Measurements from ENCODE around the gene GFI1.
A peak's percentile ranks its signal among the peaks of the same experiment; 100 is the strongest.
"Not testable (repeated sequence)": the region's sequence is repeated elsewhere in the genome, so short reads cannot be mapped to it uniquely, and the experiment has no call there.

GFI1 gene

DNA sequence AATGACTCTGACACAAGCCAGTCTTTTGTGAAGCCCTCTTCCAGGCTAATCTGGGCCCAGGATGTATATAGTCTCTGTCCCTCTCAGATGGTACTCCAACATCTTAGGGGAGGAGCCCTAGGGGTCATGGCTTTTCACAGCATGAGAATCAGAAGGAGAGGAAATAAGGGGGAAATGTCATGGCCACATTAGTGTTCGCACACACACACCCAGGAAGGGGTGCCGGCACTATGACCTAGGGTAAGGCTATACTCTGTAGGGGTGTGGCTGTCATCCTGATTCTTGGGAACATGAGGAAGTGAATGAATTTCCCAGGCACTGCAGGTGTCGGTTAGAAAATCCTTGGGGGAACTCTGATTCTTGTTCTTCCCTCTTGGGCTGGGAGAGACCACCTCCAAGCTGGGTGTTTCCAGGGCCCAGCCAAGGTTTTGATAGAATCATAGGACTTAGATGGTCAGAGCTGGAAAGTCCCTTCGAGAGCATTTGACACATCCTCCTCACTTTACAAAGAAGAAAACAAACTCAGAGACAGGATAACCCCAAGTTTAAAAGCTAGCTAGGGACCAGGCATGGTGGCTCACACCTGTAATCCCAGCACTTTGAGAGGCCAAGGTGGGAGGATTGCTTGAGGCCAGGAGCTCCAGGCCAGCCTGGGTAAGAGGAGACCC, 22.0 kb downstream of the GFI1 start:
- DNase-seq = no peak

DNA sequence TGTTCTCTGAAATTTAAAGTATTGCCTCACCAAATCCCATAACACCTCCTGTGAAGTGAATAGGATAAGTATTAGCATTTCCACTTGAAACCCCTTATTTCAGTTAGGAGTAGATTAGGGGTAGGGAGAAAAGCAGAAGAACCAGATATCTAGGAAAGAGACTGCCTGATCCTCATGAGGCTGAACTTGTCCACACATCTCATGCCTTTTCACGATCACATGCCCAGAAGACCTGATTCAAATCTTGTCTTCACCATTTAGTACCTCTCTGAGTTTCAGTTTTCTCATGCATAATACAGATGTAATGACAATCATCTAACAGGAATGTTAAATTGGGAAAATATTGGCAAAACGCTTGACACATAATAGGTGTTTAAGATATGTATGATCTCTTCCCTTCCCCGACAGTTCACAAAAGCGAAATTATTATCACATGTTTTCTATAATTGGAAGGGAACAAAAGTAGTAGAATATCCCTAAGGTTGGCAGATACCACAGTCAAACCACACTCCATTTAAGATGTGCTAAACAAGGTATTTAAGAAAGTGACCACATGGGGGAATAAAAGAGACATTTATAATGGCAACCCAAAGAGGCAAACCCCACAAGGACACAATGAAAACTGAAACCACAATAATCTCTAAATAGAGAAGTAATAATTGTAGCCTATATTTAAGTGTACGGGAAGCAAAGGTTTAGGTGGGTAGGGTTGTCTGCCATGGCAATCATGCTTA, 25.2 kb downstream of the GFI1 start:
- DNase-seq = peak; percentile 37

DNA sequence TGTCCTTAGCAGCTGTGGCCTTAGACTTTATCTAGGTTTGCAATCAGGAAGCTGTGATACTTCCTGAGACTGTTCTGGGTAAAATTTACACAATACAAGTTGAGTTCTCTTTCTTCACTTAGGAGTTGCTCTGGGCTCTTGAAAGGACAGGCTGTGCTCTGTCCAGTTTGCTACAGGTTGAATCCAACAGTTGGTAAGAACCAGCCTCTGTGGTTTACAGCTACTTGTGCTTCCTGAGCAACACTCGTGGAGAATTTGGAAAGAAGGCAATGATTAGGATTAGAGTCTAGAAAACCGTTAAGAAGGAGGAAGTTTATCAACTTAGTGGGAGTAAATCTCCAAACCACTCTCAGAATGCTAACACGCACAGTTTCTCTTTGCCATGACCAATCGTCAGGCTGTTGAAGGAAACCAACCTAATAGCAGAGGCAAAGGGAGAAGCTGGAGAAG, 26.8 kb downstream of the GFI1 start:
- peak; percentile 95 for DNase-seq

DNA sequence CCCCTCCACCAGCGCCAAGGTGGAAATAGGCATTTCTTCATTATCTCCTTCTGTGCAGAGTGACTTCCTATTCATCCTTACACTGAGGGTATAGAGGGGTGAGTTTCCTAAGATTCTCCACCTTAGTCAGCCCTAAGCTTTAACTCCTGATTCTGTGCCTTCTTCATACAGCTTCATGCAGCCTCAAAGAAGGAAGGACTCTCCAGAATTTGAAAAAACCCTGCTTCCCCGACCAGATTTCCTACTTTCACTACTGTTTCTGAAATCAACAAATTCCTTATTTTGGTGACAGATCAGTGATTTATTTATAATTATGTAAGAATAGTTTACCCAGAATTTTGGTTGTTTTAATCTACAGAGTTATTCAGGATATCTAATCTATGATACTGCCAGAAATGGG, 28.6 kb downstream of the GFI1 start:
- no peak for DNase-seq

DNA sequence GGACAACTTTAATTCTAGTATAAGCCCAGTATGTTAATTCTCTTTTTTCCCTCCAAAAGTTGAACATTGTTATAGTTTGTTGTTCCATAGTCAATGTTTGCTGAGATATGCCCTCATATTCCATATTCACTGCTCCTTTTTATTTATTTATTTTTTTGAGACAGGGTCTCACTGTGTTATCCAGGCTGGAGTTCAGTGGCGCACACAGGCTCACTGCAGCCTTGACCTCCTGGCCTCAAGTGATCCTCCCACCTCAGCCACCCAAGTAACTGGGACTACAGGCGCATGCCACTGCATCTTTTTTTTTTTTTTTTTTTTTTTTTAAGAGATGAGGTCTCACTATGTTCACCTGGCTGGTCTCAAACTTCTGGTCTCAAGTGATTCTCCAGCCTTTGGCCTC, 38.7 kb downstream of the GFI1 start:
- no peak for DNase-seq

DNA sequence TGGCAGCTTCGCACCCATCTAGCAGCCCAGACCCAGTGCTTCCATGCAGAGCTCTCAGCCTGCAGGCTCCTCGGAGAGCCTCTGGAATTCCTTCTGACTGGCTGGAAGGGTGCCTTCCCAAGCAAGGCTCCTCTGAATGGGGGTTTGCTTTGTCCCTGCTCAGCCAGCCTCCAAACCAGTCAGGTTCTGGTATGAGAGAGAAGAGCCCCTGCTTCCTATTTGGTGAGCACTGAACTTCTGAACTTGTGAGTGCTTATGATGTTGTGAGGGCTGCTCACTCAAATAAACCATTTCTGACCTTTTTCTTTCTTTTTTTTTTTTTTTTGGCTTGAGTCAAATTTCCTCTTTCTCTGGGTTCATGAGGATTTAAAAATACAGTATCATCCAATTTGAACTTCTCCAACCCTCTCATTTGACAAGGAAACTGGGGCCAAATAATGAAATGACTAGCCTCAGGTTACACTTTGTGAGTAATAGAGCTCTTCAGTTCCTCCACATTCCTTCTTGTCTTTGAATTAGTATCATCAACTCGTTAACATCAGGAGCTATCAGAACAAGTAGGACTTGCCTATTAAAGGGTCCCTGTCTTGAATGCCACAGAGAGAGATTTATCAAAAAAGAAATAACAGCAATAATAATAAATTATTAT, 39.6 kb downstream of the GFI1 start:
- DNase-seq = no peak

DNA sequence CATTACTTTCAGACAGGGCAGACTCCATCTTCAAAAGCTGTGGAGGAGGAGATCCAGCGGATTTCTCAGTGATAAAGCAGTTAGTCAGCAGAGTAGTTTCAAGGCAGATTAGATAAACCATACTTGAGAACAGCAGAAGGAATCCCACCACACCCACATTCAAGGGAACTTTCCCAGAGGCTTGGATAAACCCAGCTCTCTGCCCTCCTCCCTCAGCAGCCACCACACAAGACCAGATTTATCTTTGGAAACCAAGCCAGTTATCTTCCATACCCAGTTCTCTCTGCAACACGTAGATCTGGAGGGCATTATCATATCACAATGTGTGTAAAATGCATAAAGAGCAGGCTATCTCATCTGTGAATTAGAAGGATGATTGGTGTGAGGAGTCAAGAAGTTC, 40.2 kb downstream of the GFI1 start:
- no peak for DNase-seq

DNA sequence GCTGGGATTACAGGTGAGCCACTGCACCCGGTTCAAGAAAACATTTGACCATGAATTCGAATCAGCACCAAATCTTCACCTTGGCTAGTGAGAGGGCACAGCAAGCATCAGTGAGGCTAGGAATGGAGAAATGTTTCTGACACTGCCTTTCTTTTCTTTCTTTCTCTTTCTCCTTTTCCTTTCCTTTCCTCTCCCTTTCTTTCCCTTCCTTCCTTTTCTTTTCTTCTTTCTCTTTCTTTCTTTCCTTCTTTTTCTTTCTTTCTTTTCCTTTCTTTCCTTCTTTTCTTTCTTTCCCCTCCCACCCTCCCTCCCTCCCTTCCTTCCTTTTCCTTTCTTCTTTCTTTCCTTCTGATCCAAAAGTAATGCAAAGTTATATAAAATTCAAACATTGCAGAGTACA, 40.9 kb downstream of the GFI1 start:
- DNase-seq = no peak

DNA sequence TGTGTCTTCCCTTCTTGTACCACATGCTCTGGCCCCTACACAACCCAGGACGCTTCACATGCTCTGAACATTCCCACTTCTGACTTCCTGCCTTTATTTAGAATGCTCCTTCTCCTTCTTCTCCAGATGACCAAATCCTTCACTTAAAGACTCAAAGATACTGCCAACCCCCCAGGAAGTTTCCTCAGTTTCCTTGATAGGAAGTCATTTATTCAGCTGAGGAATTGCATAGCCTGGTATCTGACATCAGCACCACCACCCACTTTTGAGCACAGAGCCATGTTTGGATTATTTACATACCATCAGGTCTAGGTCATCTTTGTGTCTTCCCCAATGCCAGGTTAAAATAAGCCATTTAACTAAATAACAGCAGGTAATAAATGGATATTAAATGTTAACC, 42.4 kb downstream of the GFI1 start:
- DNase-seq = no peak

DNA sequence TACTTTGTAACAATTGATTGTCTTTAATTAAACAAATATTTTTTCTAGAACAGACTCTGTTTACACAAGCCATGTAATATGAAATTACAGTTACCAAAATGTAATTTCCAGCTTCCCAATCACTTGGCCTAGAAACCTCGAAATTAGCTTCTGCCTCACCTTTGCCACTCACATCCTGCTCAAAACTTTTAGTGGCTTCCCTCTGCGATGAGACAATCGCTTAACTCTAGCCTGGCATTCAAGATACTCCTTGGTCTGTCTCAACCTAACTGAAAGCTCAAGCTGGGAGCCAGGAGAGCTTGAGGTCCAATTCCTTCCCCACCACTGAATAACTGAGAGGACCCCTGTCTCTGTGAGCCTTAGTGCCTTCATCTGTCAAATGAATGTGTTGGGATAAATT, 42.8 kb downstream of the GFI1 start:
- DNase-seq = no peak

DNA sequence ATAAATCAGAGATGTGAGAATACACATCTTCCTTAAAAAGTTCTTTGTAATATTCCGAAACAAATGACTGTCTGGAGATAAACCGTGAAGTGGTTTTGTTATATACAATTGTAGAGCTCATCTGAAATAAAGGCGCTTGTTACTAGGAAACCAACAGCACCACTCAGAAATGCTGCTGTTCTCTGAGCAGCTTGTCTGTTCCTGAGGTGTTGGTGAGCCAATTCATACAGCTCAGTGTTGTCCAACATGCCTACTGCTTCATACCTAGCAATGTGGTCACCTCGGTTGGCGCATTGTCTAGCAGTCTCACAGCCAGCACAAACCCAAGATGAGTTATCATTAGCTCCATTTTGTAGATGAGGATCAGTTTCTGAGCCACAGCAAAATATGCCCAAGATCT, 44.4 kb downstream of the GFI1 start:
- no peak for DNase-seq

DNA sequence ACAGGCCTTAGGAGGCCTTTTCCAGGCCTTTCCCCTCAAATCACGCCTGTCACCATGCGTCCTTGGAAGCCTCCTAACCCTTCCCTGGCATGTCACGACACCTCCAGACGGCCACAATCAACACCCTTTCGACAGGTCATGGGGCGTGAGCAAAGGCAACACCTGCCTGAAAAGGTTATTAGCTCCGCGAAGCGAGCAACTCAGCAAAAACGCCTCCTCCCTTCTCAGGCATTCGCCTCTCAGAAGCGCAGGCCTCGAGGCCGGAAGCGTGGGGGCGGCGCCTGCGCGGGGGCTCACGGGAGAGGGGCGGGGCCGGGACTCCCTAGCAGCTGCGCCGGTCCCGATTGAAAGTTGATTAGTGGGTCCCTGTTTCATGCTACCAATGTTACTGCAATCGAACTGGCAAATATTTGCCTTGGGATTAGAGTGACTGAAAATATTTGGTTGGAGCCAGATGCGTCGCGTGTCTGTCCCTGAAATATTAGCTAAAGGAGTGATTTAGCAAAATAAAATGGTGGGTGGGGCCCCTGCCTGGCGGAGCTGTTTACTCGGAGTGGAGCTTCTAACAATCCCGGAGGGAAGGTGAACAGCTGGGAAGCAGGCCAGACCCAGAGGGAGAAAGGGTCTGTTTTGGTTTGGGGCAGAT, 44.9 kb downstream of the GFI1 start:
- no peak for DNase-seq

DNA sequence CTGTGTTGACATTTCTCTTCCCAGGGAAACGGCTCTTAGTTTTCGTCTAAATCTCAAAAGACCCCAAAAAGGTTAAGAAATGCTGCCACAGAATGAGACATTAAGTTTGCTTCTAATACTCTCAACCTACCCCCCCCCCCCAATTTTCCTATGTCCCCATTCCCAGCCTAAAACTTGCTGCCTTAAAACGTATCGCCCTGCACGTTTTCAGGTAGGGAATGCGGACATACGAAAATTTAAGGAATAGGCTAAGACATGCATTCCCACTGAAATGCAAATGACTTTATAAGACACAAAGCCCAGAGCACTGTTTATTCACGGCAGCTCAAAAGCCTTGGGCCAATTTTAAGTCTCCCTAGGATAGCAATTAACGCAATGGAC, 45.4 kb downstream of the GFI1 start:
- DNase-seq = no peak

DNA sequence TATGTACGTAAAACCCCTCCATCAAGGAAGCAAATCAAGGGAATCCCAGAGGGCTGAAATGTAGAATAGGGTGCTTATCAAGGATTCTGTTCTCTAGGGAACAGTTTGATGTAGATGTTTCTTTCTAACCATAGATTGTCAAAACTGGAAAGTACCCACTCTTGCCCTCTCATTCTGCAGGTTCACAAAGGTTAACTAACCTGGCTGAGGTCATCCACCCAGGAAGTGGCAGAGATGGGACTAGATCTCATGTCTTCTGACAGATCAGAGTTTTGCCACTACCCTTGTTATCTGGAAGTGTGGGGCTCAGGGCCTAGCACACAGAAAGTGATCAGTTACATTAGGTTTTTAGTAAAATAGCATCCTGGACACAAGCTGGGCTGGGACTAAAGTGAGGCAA, 47.4 kb downstream of the GFI1 start:
- DNase-seq = no peak

DNA sequence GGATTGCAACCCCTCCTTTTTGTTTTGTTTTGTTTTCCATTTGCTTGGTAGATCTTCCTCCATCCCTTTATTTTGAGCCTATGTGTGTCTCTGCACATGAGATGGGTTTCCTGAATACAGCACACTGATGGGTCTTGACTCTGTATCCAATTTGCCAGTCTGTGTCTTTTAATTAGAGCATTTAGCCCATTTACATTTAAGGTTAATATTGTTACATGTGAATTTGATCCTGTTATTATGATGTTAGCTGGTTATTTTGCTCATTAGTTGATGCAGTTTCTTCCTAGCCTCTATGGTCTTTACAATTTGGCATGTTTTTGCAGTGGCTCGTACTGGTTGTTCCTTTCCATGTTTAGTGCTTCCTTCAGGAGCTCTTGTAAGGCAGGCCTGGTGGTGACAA, 52.2 kb downstream of the GFI1 start:
- not testable (repeated sequence) for DNase-seq

DNA sequence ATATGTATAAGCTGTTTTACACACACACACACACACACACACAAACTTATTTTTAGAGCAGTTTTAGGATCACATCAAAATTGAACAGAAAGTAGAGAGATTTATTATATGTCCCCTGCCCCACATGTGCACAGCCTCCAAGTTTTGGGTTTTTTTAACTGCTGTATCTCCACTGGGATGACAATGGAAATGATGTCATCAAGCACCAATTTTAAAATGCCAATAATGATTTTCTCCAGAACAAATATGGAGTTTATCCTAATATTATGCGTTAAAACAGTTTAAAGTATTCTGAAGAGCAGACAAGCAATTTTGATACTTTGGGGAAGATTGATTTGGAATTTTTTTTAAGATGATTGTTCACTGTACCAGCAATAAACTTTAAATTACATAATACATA, 56.7 kb downstream of the GFI1 start:
- no peak for DNase-seq

DNA sequence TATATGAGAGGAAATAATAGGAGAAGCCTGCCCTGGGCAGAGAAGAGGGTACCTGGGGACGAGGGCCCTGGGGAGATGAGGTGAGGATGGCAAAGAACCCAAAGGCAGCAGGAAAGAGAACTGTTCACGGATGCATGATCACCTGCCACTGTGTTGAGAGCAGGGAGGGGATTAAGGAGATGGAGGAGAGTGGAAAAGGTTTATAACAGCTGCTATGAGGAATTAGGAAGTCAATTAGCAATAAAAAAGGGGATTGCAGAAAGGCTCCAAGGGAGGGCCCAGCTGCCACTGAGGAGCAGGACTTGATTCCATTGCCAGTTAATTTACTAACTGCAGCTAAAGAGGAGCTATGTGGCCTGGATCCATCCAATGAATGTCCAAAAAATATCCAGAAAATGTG, 61.1 kb downstream of the GFI1 start:
- DNase-seq = no peak

Data from SIG-M5 (cell line).